Measurements from ENCODE around the gene BLTP3B. TPM values are rescaled to one million over a fixed set of nuclear protein-coding genes. Genes with fewer than 3 reads are reported as not detected.
A peak's percentile ranks its signal among the peaks of the same experiment; 100 is the strongest.

Gene BLTP3B
- polyA plus RNA-seq, 1 donor (not counting 4 experiments of a cell fraction or from before 2014, with no cell fraction given): 11.7 TPM

DNA sequence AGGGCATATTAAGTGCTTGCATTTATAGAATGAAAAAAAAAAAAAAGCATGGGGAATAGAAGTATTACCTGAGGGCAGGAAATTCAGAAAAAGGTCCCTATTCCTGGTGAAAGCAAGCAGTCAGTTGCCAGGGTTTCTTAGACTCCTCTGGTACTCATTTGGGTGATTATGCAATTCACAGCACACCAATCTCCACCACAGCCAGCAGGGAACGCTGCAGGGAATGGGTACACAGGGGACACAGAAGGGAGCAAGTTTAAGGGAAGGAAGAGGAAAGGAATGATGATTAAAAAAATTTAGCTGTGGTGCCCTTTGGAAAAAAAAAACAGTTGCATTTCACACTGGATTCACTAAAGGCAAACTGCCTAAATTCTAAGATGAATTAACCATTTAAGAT lies 14.2 kb downstream of the BLTP3B start:
- no peaks in the 10 kb centered on the region for H3K36me3 ChIP-seq (ENCODE audit: control insufficient read depth in 2 of 2, extremely low read depth in 1 of 2, insufficient read depth in 2 of 2, low read length in 2 of 2)
- peaks cover 14% of the 10 kb centered on the region for H3K4me1 ChIP-seq (ENCODE audit: control insufficient read depth, extremely low read depth, insufficient read depth, low read length)
- H3K27ac ChIP-seq (ENCODE audit: control insufficient read depth, insufficient read depth, low read length): peak overlapping the region; percentile 15
- H3K27me3 ChIP-seq (ENCODE audit: control insufficient read depth, extremely low read depth, insufficient read depth, low read length): no peaks in the 10 kb centered on the region
- dilution Hi-C loops (cut with MboI; ENCODE audit: extremely low pct_ligation_motif_present, low sequenced_read_pairs): no loop called here
- FAIRE-seq (peak; percentile 69), DNase-seq (ENCODE audit: low read depth, low spot score) (peak; percentile 28)
- peak; percentile 58 to 71 (median 70) for TF ChIP-seq CTCF (optimal IDR thresholded peaks at IDR 0.05 in 1 of 3, IDR thresholded peaks at IDR 0.05 in 1 of 3, conservative IDR thresholded peaks at IDR 0.05 in 1 of 3; ENCODE audit: extremely low read depth in 1 of 3, insufficient read depth in 2 of 3, low read length in 3 of 3)
- no peak for TF ChIP-seq EZH2 (IDR thresholded peaks at IDR 0.05; ENCODE audit: low read length)
- H3K9me1 ChIP-seq (ENCODE audit: control insufficient read depth, extremely low read depth, insufficient read depth, low read length): no peaks in the 10 kb centered on the region
- no peaks in the 10 kb centered on the region for H3K9me3 ChIP-seq (ENCODE audit: control insufficient read depth, low read depth, low read length)
- H3K9ac ChIP-seq (ENCODE audit: control insufficient read depth, extremely low read depth, insufficient read depth, low read length): no peak overlapping the region
- H4K20me1 ChIP-seq (ENCODE audit: control insufficient read depth, extremely low read depth, insufficient read depth, low read length): no peaks in the 10 kb centered on the region
- H3K4me3 ChIP-seq (ENCODE audit: control insufficient read depth in 2 of 3, extremely low read depth in 1 of 3, insufficient read depth in 2 of 3, low read depth in 1 of 3, low read length in 3 of 3): no peak overlapping the region
- H2AFZ ChIP-seq (ENCODE audit: control insufficient read depth, low read length): no peak overlapping the region
- peaks cover 22% of the 10 kb centered on the region for H3K79me2 ChIP-seq (ENCODE audit: control insufficient read depth, insufficient read depth, low read length)
- peak overlapping the region; percentile 29 for H3K4me2 ChIP-seq (ENCODE audit: control insufficient read depth, extremely low read depth, insufficient read depth, low read depth, low read length)

GRCh38 chr12:100127766-100128511 lies 14.7 kb downstream of the BLTP3B start:
- H3K9ac ChIP-seq (ENCODE audit: control insufficient read depth, extremely low read depth, insufficient read depth, low read length): no peak overlapping the region
- no peaks in the 10 kb centered on the region for H3K9me1 ChIP-seq (ENCODE audit: control insufficient read depth, extremely low read depth, insufficient read depth, low read length)
- no peaks in the 10 kb centered on the region for H3K9me3 ChIP-seq (ENCODE audit: control insufficient read depth, low read depth, low read length)
- DNase-seq (ENCODE audit: low read depth, low spot score) (no peak), FAIRE-seq (no peak)
- H3K27me3 ChIP-seq (ENCODE audit: control insufficient read depth, extremely low read depth, insufficient read depth, low read length): no peaks in the 10 kb centered on the region
- H3K4me1 ChIP-seq (ENCODE audit: control insufficient read depth, extremely low read depth, insufficient read depth, low read length): peaks cover 14% of the 10 kb centered on the region
- peak overlapping the region; percentile 15 for H3K27ac ChIP-seq (ENCODE audit: control insufficient read depth, insufficient read depth, low read length)
- no peak overlapping the region for H3K4me3 ChIP-seq (ENCODE audit: control insufficient read depth in 2 of 3, extremely low read depth in 1 of 3, insufficient read depth in 2 of 3, low read depth in 1 of 3, low read length in 3 of 3)
- no peak overlapping the region for H2AFZ ChIP-seq (ENCODE audit: control insufficient read depth, low read length)
- H3K4me2 ChIP-seq (ENCODE audit: control insufficient read depth, extremely low read depth, insufficient read depth, low read depth, low read length): peak overlapping the region; percentile 29
- dilution Hi-C loops (cut with MboI; ENCODE audit: extremely low pct_ligation_motif_present, low sequenced_read_pairs): no loop called here
- no peaks in the 10 kb centered on the region for H4K20me1 ChIP-seq (ENCODE audit: control insufficient read depth, extremely low read depth, insufficient read depth, low read length)
- TF ChIP-seq EZH2 (IDR thresholded peaks at IDR 0.05; ENCODE audit: low read length): no peak
- TF ChIP-seq CTCF (optimal IDR thresholded peaks at IDR 0.05 in 1 of 3, IDR thresholded peaks at IDR 0.05 in 1 of 3, conservative IDR thresholded peaks at IDR 0.05 in 1 of 3; ENCODE audit: extremely low read depth in 1 of 3, insufficient read depth in 2 of 3, low read length in 3 of 3): no peak
- no peaks in the 10 kb centered on the region for H3K36me3 ChIP-seq (ENCODE audit: control insufficient read depth in 2 of 2, extremely low read depth in 1 of 2, insufficient read depth in 2 of 2, low read length in 2 of 2)
- H3K79me2 ChIP-seq (ENCODE audit: control insufficient read depth, insufficient read depth, low read length): peaks cover 19% of the 10 kb centered on the region

Measured in keratinocyte (primary cell).